K562 (cell line): ENCODE results near the gene NDUFB3. TPM values are rescaled to one million over a fixed set of nuclear protein-coding genes. Genes with fewer than 3 reads are reported as not detected.

Experiments
- ATAC-seq: fragments of 200-7000 bp; cut with Tn5 transposase; 3 replicates; pipeline ENCODE4 v1.9.1; 2020; ENCODE audit warnings: moderate library complexity
- BruUV-seq: library from RNA; stranded (reverse); fragments of 400-500 nt; replicated peaks from 2 replicates; lab custom pipeline; 2021; lab: Mats Ljungman, UMichigan
- CTCF ChIA-PET: fragments of 300-600 bp; formaldehyde crosslinking; extraction: SDS; loops from one replicate; lab custom pipeline; 2021; ENCODE audit warnings: low intra/inter-chr PET ratio; lab: Yijun Ruan, JAX
- POLR2A ChIA-PET: fragments of 300-600, 350-650 bp; sonication (Branson Sonifier 250); formaldehyde crosslinking; extraction: SDS; loops from one replicate; lab custom pipeline; 2021; ENCODE audit warnings: antibody characterized with exemption, inconsistent platforms; lab: Yijun Ruan, JAX
- DNase-seq, 4 experiments: peaks; one replicate each; pipeline versions ENCODE4 v3.0.0 to v3.0.0-alpha.2; 2011 to 2018; ENCODE audit warnings: low spot score in 3 of 4, mixed read lengths in 3 of 4; ENCODE audit errors: extremely low read depth in 1 of 4
- FAIRE-seq: peaks from 2 replicates; lab custom pipeline; 2011; peaks lifted over from hg19 to GRCh38; lab: Jason Lieb, UNC
- H2AFZ ChIP-seq: 2 replicates; pipeline ENCODE4 v1.6.0; 2011; ENCODE audit warnings: low read depth, low read length, control low read depth, inconsistent platforms
- H3K27ac ChIP-seq: fragments of 200-600 bp; 3 replicates; pipeline ENCODE4 v1.8.0; 2011; ENCODE audit warnings: low read depth, mild to moderate bottlenecking, control low read depth, inconsistent platforms, low read length, moderate library complexity, mixed read lengths; ENCODE audit errors: extremely low read depth
- H3K27me3 ChIP-seq, 2 experiments: fragments of 300-600 bp in 1 of 2; 2 replicates in 1 of 2; 3 replicates in 1 of 2; pipeline versions ENCODE4 v1.6.0 to v1.8.0; 2011; ENCODE audit warnings: inconsistent platforms in 2 of 2, low read length in 2 of 2, mild to moderate bottlenecking in 1 of 2, mixed read lengths in 1 of 2, moderate library complexity in 1 of 2; ENCODE audit not compliant: control insufficient read depth in 2 of 2, insufficient read depth in 2 of 2
- H3K36me3 ChIP-seq: fragments of 300-600 bp; 3 replicates; pipeline ENCODE4 v1.8.0; 2011; ENCODE audit warnings: mild to moderate bottlenecking, low read length, inconsistent platforms; ENCODE audit not compliant: control insufficient read depth, insufficient read depth
- H3K4me1 ChIP-seq, 2 experiments: fragments of 200-600 bp in 1 of 2; replicated peaks in 1 of 2; 2 replicates in 1 of 2; 3 replicates in 1 of 2; pipeline versions ENCODE4 v1.5.1 to v1.8.0; 2011; ENCODE audit warnings: inconsistent platforms in 2 of 2, low read length in 2 of 2, mild to moderate bottlenecking in 1 of 2, mixed read lengths in 1 of 2, moderate library complexity in 1 of 2; ENCODE audit not compliant: control insufficient read depth in 2 of 2, insufficient read depth in 2 of 2
- H3K4me2 ChIP-seq: 2 replicates; pipeline ENCODE4 v1.6.1; 2011; ENCODE audit warnings: low read length, control low read depth, inconsistent platforms, mixed read lengths; ENCODE audit not compliant: insufficient read depth
- H3K4me3 ChIP-seq: fragments of 200-600 bp; sonication (generic), shearing (Covaris generic); 2 replicates; pipeline ENCODE4 v1.5.1; 2016; ENCODE audit warnings: control low read depth, inconsistent platforms
- H3K79me2 ChIP-seq: fragments of 200-600 bp; 3 replicates; pipeline ENCODE4 v1.8.0; 2011; ENCODE audit warnings: low read length, inconsistent platforms; ENCODE audit not compliant: control insufficient read depth, insufficient read depth
- H3K9ac ChIP-seq, 2 experiments: 2 replicates each; pipeline versions ENCODE4 v1.6.0 to v1.6.1; 2011; ENCODE audit warnings: low read depth in 2 of 2, low read length in 2 of 2, control low read depth in 1 of 2, inconsistent platforms in 1 of 2, mild to moderate bottlenecking in 1 of 2, mixed read lengths in 1 of 2; ENCODE audit not compliant: insufficient read depth in 1 of 2
- H3K9me1 ChIP-seq: one replicate; pipeline ENCODE4 v1.6.0; 2011; ENCODE audit warnings: inconsistent platforms, mild to moderate bottlenecking, low read length, moderate library complexity; ENCODE audit not compliant: control insufficient read depth, insufficient read depth
- H3K9me3 ChIP-seq: replicated peaks from 2 replicates; pipeline ENCODE4 v1.5.1; 2011; ENCODE audit warnings: low read depth, low read length, inconsistent platforms; ENCODE audit not compliant: control insufficient read depth, insufficient read depth
- H4K20me1 ChIP-seq: replicated peaks from 2 replicates; pipeline ENCODE4 v1.6.1; 2011; ENCODE audit warnings: low read length, inconsistent platforms, mixed read lengths; ENCODE audit not compliant: control insufficient read depth, insufficient read depth
- ARID1B ChIP-seq: fragments of 450-650 bp; IDR thresholded peaks from 2 replicates; pipeline ENCODE4 v1.6.1; 2016; ENCODE audit warnings: antibody characterized with exemption, mild to moderate bottlenecking, inconsistent platforms
- C11orf30 ChIP-seq: fragments of 450-650 bp; IDR thresholded peaks from 2 replicates; pipeline ENCODE4 v1.6.1; 2016; ENCODE audit warnings: low read depth, mild to moderate bottlenecking
- CBFA2T3 ChIP-seq: fragments of 450-650 bp; IDR thresholded peaks from 2 replicates; pipeline ENCODE4 v1.6.1; 2017
- DPF2 ChIP-seq: fragments of 450-650 bp; IDR thresholded peaks from 2 replicates; pipeline ENCODE4 v1.6.1; 2016
- MAFF ChIP-seq: IDR thresholded peaks from 2 replicates; pipeline ENCODE4 v1.6.1; 2012; ENCODE audit warnings: low read length, improper control_type of control experiment
- MAFG ChIP-seq: fragments of 450-650 bp; conservative IDR thresholded peaks from 2 replicates; pipeline ENCODE4 v1.6.1; 2016; ENCODE audit warnings: missing genetic modification characterization, missing compliant biosample characterization
- MAFK ChIP-seq: IDR thresholded peaks from 2 replicates; pipeline ENCODE4 v1.6.1; 2011; ENCODE audit warnings: low read length, improper control_type of control experiment
- NFE2 ChIP-seq: IDR thresholded peaks from 2 replicates; pipeline ENCODE4 v1.6.1; 2014; ENCODE audit warnings: antibody characterized with exemption, low read depth
- SIN3A ChIP-seq, 2 experiments: fragments of 150-350 bp in 1 of 2; IDR thresholded peaks; 2 replicates each; pipeline ENCODE4 v1.6.1; 2011 to 2016; ENCODE audit warnings: borderline replicate concordance in 2 of 2, low read depth in 2 of 2, low read length in 2 of 2, mild to moderate bottlenecking in 2 of 2, moderate library complexity in 2 of 2; ENCODE audit not compliant: control insufficient read depth in 1 of 2
- SMARCA4 ChIP-seq: fragments of 450-650 bp; IDR thresholded peaks from 2 replicates; pipeline ENCODE4 v1.6.1; 2016
- ZNF316 ChIP-seq: fragments of 450-650 bp; IDR thresholded peaks from 2 replicates; pipeline ENCODE4 v1.6.1; 2016
- ZNF41 ChIP-seq: fragments of 250-450 bp; sonication (Bioruptor Pico); conservative IDR thresholded peaks from 2 replicates; pipeline ENCODE4 v1.4.0; 2020; ENCODE audit warnings: mild to moderate bottlenecking
- WGBS: fragments of 100-300 bp; shearing (Covaris generic); methylation state at CpG from one replicate; pipeline ENCODE4 v1.1.6; 2016; ENCODE audit warnings: low coverage, mixed read lengths; ENCODE audit not compliant: insufficient coverage; ENCODE audit errors: missing lambda C conversion rate; 5-methylcytosine and 5-hydroxymethylcytosine counted together
- in situ Hi-C: fragments of 300-500 bp; cut with MboI; formaldehyde crosslinking; loops from 4 replicates; pipeline ENCODE4 v1.15.0; 2018; ENCODE audit warnings: inconsistent platforms, mixed read lengths
- intact Hi-C: fragments of 100-400 bp; cut with micrococcal nuclease; formaldehyde crosslinking; loops from 2 replicates; pipeline ENCODE4 v1.14.2; 2022
- polyA plus RNA-seq, 8 experiments: library from polyadenylated mRNA; depleted of rRNA in 4 of 8; stranded (reverse) in 5 of 8; unstranded in 3 of 8; fragments of >200 nt; fragmentation: Nextera tagmentation in 2 of 8; fragmentation: Illumina TruSeq in 1 of 8; extraction: Ambion mirVana in 2 of 8; extraction: Trizol in 1 of 8; gene quantifications; 2 replicates each; pipeline versions ENCODE4 v1.2.1 to v1.2.3, GENCODE V29; 2011 to 2014; ENCODE audit warnings: inconsistent platforms in 1 of 8, missing spikeins in 1 of 8
- total RNA-seq, 7 experiments: library from RNA; depleted of rRNA in 6 of 7; stranded (reverse); fragments of >200 nt in 6 of 7; fragmentation: Illumina TruSeq in 2 of 7; extraction: Trizol in 2 of 7; gene quantifications; 2 replicates each; pipeline versions ENCODE4 v1.2.1 to v1.2.3, GENCODE V29; 2011 to 2021; ENCODE audit warnings: low replicate concordance in 1 of 7
- TF ChIP-seq, protein P1 (sequence below): IDR thresholded peaks from 2 replicates; pipeline ENCODE4 v1.6.1; 2012; ENCODE audit warnings: low read depth, low read length, improper control_type of control experiment, borderline replicate concordance
- TF ChIP-seq, protein P2 (sequence below): sonication (generic); formaldehyde crosslinking; IDR thresholded peaks from 2 replicates; pipeline ENCODE4 v1.8.0; 2022; ENCODE audit warnings: mild to moderate bottlenecking, missing genetic modification reagents

NDUFB3 gene
- total and polyA plus RNA-seq, 9 of the 15 experiments (the other 6 are each of a cell fraction or from before 2014, with no cell fraction given) = 126 to 786 (median 156) TPM

GRCh38 chr2:201105759-201106158, 34.0 kb downstream of the NDUFB3 start:
- intact Hi-C loops = no loop called here
- 58% methylated on average over 1 of the region's 1 CpG for WGBS
- Histone ChIP-seq H2AFZ (peak overlapping the region; percentile 46; the same call in 1 of the 2 replicates), H3K9me3 (no peaks in the 10 kb centered on the region), H3K4me1 (peaks cover 6 to 8% of the 10 kb centered on the region in 2 experiments; a peak in 3 of 5 replicates), H3K79me2 (no peaks in the 10 kb centered on the region), H3K4me2 (no peak overlapping the region), H4K20me1 (no peaks in the 10 kb centered on the region), H3K9ac (no peak overlapping the region), H3K4me3 (no peak overlapping the region), H3K9me1 (no peaks in the 10 kb centered on the region), H3K36me3 (no peaks in the 10 kb centered on the region)
- in situ Hi-C loops = no loop called here
- ATAC-seq = peak; percentile 72
- DNase-seq = no peak
- CTCF ChIA-PET = no interaction called here
- BruUV-seq = no TSS peak
- POLR2A ChIA-PET = interaction anchor here (0.5 to 3.1 kb wide), 4 partner anchors 10 to 40 kb away, joined by 3 to 12 read pairs (median 4); partner anchors contain the start of gene CFLAR
- TF ChIP-seq ARID1B (peak; percentile 58), MAFG (tag) (peak; percentile 77), NFE2 (peak; percentile 88), SIN3A (IDR thresholded peaks at IDR 0.05; ENCODE audit: borderline replicate concordance in 2 of 2, control insufficient read depth in 1 of 2, low read depth in 2 of 2, low read length in 2 of 2) (no peak), SMARCA4 (peak; percentile 41; the same call in 1 of the 2 replicates), ZNF41 (CRISPR knock-in tag) (no peak), CBFA2T3 (peak; percentile 36), ZNF316 (peak; percentile 91), C11orf30 (peak; percentile 87), DPF2 (peak; percentile 54; the same call in 1 of the 2 replicates), MAFK (peak; percentile 56; the same call in 1 of the 2 replicates), MAFF (peak; percentile 71)
- TF ChIP-seq, protein P1, sequence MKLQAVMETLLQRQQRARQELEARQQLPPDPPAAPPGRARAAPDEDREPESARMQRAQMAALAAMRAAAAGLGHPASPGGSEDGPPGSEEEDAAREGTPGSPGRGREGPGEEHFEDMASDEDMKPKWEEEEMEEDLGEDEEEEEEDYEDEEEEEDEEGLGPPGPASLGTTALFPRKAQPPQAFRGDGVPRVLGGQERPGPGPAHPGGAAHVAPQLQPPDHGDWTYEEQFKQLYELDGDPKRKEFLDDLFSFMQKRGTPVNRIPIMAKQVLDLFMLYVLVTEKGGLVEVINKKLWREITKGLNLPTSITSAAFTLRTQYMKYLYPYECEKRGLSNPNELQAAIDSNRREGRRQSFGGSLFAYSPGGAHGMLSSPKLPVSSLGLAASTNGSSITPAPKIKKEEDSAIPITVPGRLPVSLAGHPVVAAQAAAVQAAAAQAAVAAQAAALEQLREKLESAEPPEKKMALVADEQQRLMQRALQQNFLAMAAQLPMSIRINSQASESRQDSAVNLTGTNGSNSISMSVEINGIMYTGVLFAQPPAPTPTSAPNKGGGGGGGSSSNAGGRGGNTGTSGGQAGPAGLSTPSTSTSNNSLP = peak; percentile 44; the same call in 1 of the 2 replicates
- TF ChIP-seq, protein P2, sequence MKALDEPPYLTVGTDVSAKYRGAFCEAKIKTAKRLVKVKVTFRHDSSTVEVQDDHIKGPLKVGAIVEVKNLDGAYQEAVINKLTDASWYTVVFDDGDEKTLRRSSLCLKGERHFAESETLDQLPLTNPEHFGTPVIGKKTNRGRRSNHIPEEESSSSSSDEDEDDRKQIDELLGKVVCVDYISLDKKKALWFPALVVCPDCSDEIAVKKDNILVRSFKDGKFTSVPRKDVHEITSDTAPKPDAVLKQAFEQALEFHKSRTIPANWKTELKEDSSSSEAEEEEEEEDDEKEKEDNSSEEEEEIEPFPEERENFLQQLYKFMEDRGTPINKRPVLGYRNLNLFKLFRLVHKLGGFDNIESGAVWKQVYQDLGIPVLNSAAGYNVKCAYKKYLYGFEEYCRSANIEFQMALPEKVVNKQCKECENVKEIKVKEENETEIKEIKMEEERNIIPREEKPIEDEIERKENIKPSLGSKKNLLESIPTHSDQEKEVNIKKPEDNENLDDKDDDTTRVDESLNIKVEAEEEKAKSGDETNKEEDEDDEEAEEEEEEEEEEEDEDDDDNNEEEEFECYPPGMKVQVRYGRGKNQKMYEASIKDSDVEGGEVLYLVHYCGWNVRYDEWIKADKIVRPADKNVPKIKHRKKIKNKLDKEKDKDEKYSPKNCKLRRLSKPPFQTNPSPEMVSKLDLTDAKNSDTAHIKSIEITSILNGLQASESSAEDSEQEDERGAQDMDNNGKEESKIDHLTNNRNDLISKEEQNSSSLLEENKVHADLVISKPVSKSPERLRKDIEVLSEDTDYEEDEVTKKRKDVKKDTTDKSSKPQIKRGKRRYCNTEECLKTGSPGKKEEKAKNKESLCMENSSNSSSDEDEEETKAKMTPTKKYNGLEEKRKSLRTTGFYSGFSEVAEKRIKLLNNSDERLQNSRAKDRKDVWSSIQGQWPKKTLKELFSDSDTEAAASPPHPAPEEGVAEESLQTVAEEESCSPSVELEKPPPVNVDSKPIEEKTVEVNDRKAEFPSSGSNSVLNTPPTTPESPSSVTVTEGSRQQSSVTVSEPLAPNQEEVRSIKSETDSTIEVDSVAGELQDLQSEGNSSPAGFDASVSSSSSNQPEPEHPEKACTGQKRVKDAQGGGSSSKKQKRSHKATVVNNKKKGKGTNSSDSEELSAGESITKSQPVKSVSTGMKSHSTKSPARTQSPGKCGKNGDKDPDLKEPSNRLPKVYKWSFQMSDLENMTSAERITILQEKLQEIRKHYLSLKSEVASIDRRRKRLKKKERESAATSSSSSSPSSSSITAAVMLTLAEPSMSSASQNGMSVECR (CRISPR knock-in tag) = no peak
- TF ChIP-seq, all 486 proteins: peak for 11
- Histone ChIP-seq H3K27me3 (no peaks in the 10 kb centered on the region), H3K27ac (peak overlapping the region; percentile 49; the same call in 2 of the 3 replicates)
- FAIRE-seq = no peak
